ENCODE results near the gene CFAP126.
"Not testable (repeated sequence)": the region's sequence is repeated elsewhere in the genome, so short reads cannot be mapped to it uniquely, and the experiment has no call there.

The CFAP126 gene

GRCh38 chr1:161402446-161402845, 34.8 kb upstream of the CFAP126 start:
- TF ChIP-seq, protein P1, sequence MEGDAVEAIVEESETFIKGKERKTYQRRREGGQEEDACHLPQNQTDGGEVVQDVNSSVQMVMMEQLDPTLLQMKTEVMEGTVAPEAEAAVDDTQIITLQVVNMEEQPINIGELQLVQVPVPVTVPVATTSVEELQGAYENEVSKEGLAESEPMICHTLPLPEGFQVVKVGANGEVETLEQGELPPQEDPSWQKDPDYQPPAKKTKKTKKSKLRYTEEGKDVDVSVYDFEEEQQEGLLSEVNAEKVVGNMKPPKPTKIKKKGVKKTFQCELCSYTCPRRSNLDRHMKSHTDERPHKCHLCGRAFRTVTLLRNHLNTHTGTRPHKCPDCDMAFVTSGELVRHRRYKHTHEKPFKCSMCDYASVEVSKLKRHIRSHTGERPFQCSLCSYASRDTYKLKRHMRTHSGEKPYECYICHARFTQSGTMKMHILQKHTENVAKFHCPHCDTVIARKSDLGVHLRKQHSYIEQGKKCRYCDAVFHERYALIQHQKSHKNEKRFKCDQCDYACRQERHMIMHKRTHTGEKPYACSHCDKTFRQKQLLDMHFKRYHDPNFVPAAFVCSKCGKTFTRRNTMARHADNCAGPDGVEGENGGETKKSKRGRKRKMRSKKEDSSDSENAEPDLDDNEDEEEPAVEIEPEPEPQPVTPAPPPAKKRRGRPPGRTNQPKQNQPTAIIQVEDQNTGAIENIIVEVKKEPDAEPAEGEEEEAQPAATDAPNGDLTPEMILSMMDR (conservative IDR thresholded peaks at IDR 0.05; ENCODE audit: low read depth, low read length), result no peak
- DNase-seq (ENCODE audit: low read depth), result no peak
- H3K4me3 ChIP-seq (ENCODE audit: low read length), result no peak overlapping the region

GRCh38 chr1:161399257-161399998, 31.8 kb upstream of the CFAP126 start:
- DNase-seq (ENCODE audit: low read depth), result peak; percentile 60
- TF ChIP-seq, protein P1 (conservative IDR thresholded peaks at IDR 0.05; ENCODE audit: low read depth, low read length), result peak; percentile 50

DNA sequence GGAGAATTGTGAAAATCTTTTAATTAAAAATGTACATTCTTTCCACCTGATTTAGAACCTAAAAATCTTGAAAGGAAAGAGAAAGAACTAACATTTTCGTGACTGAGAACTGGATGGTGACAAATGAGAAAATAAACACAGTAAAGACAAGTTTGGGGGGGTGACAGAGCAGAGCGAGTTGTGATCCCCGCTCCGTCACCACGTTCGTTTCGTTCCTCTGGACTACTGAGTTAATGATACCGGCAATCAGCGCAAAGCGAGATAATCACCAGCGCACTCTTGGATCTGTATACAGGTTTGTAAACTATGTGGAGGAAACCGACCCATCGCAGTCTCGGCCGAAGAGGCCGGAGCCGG, 31.2 kb upstream of the CFAP126 start:
- no peak for DNase-seq (ENCODE audit: low read depth)
- TF ChIP-seq, protein P1 (conservative IDR thresholded peaks at IDR 0.05; ENCODE audit: low read depth, low read length), result no peak
- peak overlapping the region; percentile 91 for H3K4me3 ChIP-seq (ENCODE audit: low read length)

More at GRCh38 chr1:161399257-161399998, 31.8 kb upstream of the CFAP126 start:
- H3K4me3 ChIP-seq (ENCODE audit: low read length), result peak overlapping the region; percentile 91

DNA sequence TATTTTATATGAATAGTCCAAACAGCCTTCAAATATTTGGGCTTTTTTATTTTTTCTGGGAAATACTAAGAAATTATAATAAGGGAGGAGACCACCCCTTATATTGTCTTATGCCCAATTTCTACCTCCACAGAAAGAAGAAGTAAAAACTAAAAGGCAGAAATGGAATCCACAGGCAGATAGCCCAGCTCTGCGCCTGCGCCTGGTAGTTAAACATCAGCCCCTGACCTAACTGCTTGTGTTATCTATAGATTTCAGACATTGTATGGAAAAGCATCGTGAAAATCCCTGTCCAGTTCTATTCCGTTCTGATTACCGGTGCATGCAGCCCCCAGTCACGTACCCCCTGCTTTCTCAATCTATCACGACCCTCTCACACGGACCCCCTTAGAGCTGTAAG, 29.4 kb upstream of the CFAP126 start:
- DNase-seq (ENCODE audit: low read depth), result not testable (repeated sequence)

DNA sequence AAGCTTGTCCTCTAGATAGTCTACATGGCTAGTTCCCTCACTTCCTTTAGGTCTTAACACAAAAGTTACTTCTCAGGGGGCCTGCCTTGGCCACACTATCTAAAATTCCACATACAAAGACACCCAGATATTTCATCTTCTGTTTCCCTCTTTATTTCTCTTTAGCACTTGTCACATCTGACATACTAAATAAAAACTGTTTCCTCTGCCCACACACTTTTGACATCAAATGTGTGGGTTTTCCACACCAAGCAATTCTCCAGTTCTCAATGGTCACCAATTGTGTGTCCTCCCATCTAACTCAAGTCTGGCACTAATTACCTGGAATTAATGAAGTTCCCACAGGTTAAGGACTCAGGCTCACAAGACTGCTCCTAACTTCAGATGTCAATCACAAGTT, 25.5 kb upstream of the CFAP126 start:
- DNase-seq (ENCODE audit: low read depth), result no peak
- TF ChIP-seq, protein P1 (conservative IDR thresholded peaks at IDR 0.05; ENCODE audit: low read depth, low read length), result no peak
- no peak overlapping the region for H3K4me3 ChIP-seq (ENCODE audit: low read length)

More for the DNA sequence above, 29.4 kb upstream of the CFAP126 start:
- H3K4me3 ChIP-seq (ENCODE audit: low read length), result not testable (repeated sequence)

GRCh38 chr1:161391611-161392010, 23.9 kb upstream of the CFAP126 start:
- H3K4me3 ChIP-seq (ENCODE audit: low read length), result no peak overlapping the region
- no peak for DNase-seq (ENCODE audit: low read depth)
- TF ChIP-seq, protein P1 (conservative IDR thresholded peaks at IDR 0.05; ENCODE audit: low read depth, low read length), result no peak

GRCh38 chr1:161391136-161391535, 23.5 kb upstream of the CFAP126 start:
- H3K4me3 ChIP-seq (ENCODE audit: low read length); DNase-seq (ENCODE audit: low read depth): not testable (repeated sequence)

DNA sequence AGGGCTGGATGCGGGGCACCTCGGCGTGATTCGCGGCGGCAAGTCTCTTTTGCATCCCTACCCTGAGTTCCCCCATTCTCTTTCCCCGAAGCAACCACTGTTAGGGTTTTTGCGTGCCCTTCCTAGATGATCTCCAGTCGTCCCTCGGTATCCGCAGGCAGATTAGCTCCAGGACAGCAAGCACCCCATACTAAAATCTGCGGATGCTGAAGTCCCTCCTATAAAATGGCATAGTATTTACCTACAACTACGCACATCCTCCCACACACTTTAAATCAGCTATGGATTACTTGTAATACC, 22.8 kb upstream of the CFAP126 start:
- peak overlapping the region; percentile 77 for H3K4me3 ChIP-seq (ENCODE audit: low read length)
- DNase-seq (ENCODE audit: low read depth), result no peak
- TF ChIP-seq, protein P1 (conservative IDR thresholded peaks at IDR 0.05; ENCODE audit: low read depth, low read length), result no peak
